Measurements from ENCODE around the gene F8. TPM values are rescaled to one million over a fixed set of nuclear protein-coding genes. Genes with fewer than 3 reads are reported as not detected.

Gene F8
- total and polyA plus RNA-seq, 2 donors (not counting 1 experiment from before 2014, with no cell fraction given): 4.5 to 7.9 TPM

- TF ChIP-seq EZH2 (IDR thresholded peaks at IDR 0.05; ENCODE audit: low read length, missing control alignments) (no peak), CTCF (conservative IDR thresholded peaks at IDR 0.05 in 1 of 2, IDR thresholded peaks at IDR 0.05 in 1 of 2; ENCODE audit: low read depth in 1 of 2, low read length in 2 of 2) (peak; percentile 55 to 77)
- no peak overlapping the region for H3K27ac ChIP-seq (ENCODE audit: insufficient read depth, low read length)
- no peaks in the 10 kb centered on the region for H4K20me1 ChIP-seq (ENCODE audit: control insufficient read depth, extremely low read depth, insufficient read depth, low read length)
- H3K4me2 ChIP-seq (ENCODE audit: extremely low read depth, insufficient read depth, low read length): no peak overlapping the region
- H3K79me2 ChIP-seq (ENCODE audit: control insufficient read depth, insufficient read depth, low read length): no peaks in the 10 kb centered on the region
- H3K36me3 ChIP-seq (ENCODE audit: control insufficient read depth, insufficient read depth, low read length): no peaks in the 10 kb centered on the region
- H3K27me3 ChIP-seq (ENCODE audit: control insufficient read depth, insufficient read depth, low read length): no peaks in the 10 kb centered on the region
- no peak overlapping the region for H3K9ac ChIP-seq (ENCODE audit: insufficient read depth, low read length)
- no peaks in the 10 kb centered on the region for H3K9me3 ChIP-seq (ENCODE audit: control insufficient read depth, insufficient read depth, low read depth, low read length)
- H2AFZ ChIP-seq (ENCODE audit: low read length): no peak overlapping the region
- no peaks in the 10 kb centered on the region for H3K4me1 ChIP-seq (ENCODE audit: control insufficient read depth, extremely low read depth, insufficient read depth, low read length)
- peak; percentile 43 to 66 for DNase-seq (ENCODE audit: low read depth in 2 of 2)
- no peak overlapping the region for H3K4me3 ChIP-seq (replicated peaks in 1 of 4; ENCODE audit: control extremely low read depth in 1 of 4, insufficient read depth in 1 of 4, low read depth in 3 of 4, low read length in 4 of 4)
These were observed 26.6 kb upstream of the F8 start for GRCh38 chrX:155048977-155049619.

- DNase-seq (ENCODE audit: low read depth in 2 of 2): no peak
- Histone ChIP-seq H3K4me1 (ENCODE audit: control insufficient read depth, extremely low read depth, insufficient read depth, low read length) (no peaks in the 10 kb centered on the region), H3K4me3 (replicated peaks in 1 of 4; ENCODE audit: control extremely low read depth in 1 of 4, insufficient read depth in 1 of 4, low read depth in 3 of 4, low read length in 4 of 4) (no peak overlapping the region), H3K9ac (ENCODE audit: insufficient read depth, low read length) (no peak overlapping the region), H3K4me2 (ENCODE audit: extremely low read depth, insufficient read depth, low read length) (no peak overlapping the region), H3K27ac (ENCODE audit: insufficient read depth, low read length) (no peak overlapping the region), H3K79me2 (ENCODE audit: control insufficient read depth, insufficient read depth, low read length) (no peaks in the 10 kb centered on the region), H2AFZ (ENCODE audit: low read length) (no peak overlapping the region), H4K20me1 (ENCODE audit: control insufficient read depth, extremely low read depth, insufficient read depth, low read length) (no peaks in the 10 kb centered on the region), H3K36me3 (ENCODE audit: control insufficient read depth, insufficient read depth, low read length) (no peaks in the 10 kb centered on the region), H3K27me3 (ENCODE audit: control insufficient read depth, insufficient read depth, low read length) (no peaks in the 10 kb centered on the region), H3K9me3 (ENCODE audit: control insufficient read depth, insufficient read depth, low read depth, low read length) (no peaks in the 10 kb centered on the region)
- no peak for TF ChIP-seq CTCF (conservative IDR thresholded peaks at IDR 0.05 in 1 of 2, IDR thresholded peaks at IDR 0.05 in 1 of 2; ENCODE audit: low read depth in 1 of 2, low read length in 2 of 2)
- no peak for TF ChIP-seq EZH2 (IDR thresholded peaks at IDR 0.05; ENCODE audit: low read length, missing control alignments)
These were observed 24.4 kb upstream of the F8 start for GRCh38 chrX:155046811-155047528.

- Histone ChIP-seq H2AFZ (ENCODE audit: low read length) (no peak overlapping the region), H3K27me3 (ENCODE audit: control insufficient read depth, insufficient read depth, low read length) (no peaks in the 10 kb centered on the region), H3K4me3 (replicated peaks in 1 of 4; ENCODE audit: control extremely low read depth in 1 of 4, insufficient read depth in 1 of 4, low read depth in 3 of 4, low read length in 4 of 4) (no peak overlapping the region), H3K27ac (ENCODE audit: insufficient read depth, low read length) (no peak overlapping the region), H3K36me3 (ENCODE audit: control insufficient read depth, insufficient read depth, low read length) (no peaks in the 10 kb centered on the region), H4K20me1 (ENCODE audit: control insufficient read depth, extremely low read depth, insufficient read depth, low read length) (no peaks in the 10 kb centered on the region), H3K4me2 (ENCODE audit: extremely low read depth, insufficient read depth, low read length) (no peak overlapping the region), H3K9me3 (ENCODE audit: control insufficient read depth, insufficient read depth, low read depth, low read length) (no peaks in the 10 kb centered on the region), H3K4me1 (ENCODE audit: control insufficient read depth, extremely low read depth, insufficient read depth, low read length) (no peaks in the 10 kb centered on the region), H3K9ac (ENCODE audit: insufficient read depth, low read length) (no peak overlapping the region), H3K79me2 (ENCODE audit: control insufficient read depth, insufficient read depth, low read length) (no peaks in the 10 kb centered on the region)
- DNase-seq (ENCODE audit: low read depth in 2 of 2): peak in 1 of 2 donors; percentile 21
- TF ChIP-seq CTCF (conservative IDR thresholded peaks at IDR 0.05 in 1 of 2, IDR thresholded peaks at IDR 0.05 in 1 of 2; ENCODE audit: low read depth in 1 of 2, low read length in 2 of 2) (no peak), EZH2 (IDR thresholded peaks at IDR 0.05; ENCODE audit: low read length, missing control alignments) (no peak)
These were observed 23.7 kb upstream of the F8 start for GRCh38 chrX:155046129-155046810.
